ENCODE measurements around the gene NET1.

Gene NET1

DNA sequence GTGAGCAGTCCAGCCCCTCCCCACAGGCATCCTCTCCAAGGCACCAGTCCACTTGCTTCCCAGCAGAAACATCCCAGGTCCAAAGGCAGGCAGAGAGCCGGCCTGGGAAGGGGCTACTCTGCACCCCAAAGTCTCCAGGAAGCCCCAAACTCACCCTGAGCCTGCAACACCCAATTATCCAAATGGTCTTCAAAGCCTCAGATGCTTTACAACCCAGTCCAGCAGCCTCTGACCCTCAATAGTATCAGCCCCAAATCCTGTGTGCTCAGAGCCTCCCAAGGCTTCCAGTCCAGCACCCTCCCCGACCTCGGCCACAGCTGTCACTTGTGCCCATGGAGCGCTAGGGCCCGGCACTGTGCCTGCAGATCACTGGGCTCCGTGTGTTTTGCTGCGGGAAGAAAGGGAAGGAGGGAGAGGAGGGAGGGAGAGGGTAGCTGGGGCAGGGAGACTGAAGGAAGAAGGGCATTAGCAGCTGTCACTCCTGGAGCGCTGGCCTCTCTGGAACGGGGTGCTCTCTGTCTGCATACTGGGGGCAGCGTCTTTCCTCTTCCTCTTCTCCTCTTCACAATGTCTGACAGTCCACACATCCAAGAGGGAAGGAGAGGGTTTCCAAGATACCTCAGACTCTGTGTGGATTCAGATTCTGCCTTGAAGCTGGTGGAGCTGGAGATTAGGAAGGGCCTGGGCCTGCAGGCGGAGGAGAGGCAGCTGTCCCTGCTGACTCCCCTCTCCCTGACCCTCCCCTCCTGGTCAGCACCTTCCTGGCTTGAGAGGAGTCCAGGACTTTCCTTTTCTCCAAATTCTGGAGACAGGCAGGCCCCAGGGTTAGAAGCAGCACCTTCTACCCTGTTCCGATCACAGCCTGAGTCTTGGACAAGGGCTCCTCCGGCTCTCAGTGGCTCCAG lies 73.8 kb downstream of the NET1 start:
- Histone ChIP-seq H3K79me2 (ENCODE audit: insufficient read depth, low read depth) (no peaks in the 10 kb centered on the region), H3K36me3 (ENCODE audit: insufficient read depth) (no peaks in the 10 kb centered on the region), H3K4me2 (no peak overlapping the region), H3K27ac (no peak overlapping the region), H3K4me1 (ENCODE audit: low read depth, poor library complexity, severe bottlenecking) (no peaks in the 10 kb centered on the region), H3K9ac (no peak overlapping the region), H4K20me1 (ENCODE audit: insufficient read depth) (no peaks in the 10 kb centered on the region), H2AFZ (ENCODE audit: low read depth) (no peak overlapping the region), H3K27me3 (ENCODE audit: insufficient read depth, low read depth) (no peaks in the 10 kb centered on the region), H3K4me3 (IDR thresholded peaks at IDR 0.05; ENCODE audit: insufficient read depth, low read depth, low read length) (no peak overlapping the region)
- TF ChIP-seq, protein P1, sequence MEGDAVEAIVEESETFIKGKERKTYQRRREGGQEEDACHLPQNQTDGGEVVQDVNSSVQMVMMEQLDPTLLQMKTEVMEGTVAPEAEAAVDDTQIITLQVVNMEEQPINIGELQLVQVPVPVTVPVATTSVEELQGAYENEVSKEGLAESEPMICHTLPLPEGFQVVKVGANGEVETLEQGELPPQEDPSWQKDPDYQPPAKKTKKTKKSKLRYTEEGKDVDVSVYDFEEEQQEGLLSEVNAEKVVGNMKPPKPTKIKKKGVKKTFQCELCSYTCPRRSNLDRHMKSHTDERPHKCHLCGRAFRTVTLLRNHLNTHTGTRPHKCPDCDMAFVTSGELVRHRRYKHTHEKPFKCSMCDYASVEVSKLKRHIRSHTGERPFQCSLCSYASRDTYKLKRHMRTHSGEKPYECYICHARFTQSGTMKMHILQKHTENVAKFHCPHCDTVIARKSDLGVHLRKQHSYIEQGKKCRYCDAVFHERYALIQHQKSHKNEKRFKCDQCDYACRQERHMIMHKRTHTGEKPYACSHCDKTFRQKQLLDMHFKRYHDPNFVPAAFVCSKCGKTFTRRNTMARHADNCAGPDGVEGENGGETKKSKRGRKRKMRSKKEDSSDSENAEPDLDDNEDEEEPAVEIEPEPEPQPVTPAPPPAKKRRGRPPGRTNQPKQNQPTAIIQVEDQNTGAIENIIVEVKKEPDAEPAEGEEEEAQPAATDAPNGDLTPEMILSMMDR (conservative IDR thresholded peaks at IDR 0.05; ENCODE audit: low read depth, low read length) = no peak

DNA sequence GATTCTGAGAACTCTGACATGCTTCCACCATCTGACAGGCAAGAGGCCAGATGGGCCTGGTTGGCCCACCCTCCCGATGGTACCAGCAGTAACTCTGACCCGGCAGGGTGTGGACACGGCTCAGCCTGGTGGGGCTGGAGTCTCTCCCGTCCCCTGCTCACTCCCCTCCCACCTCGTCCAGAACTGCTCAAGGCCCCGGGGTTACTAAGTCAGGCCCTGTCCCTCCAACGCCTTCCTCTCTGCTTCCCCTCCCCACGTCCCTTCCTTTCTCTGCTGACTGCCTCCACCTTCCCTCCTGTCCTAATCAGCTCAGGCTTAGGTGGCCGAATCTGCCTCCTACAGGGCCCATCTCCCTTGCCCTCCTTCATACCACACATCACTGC lies 74.5 kb downstream of the NET1 start:
- Histone ChIP-seq H2AFZ (ENCODE audit: low read depth) (no peak overlapping the region), H3K27ac (no peak overlapping the region), H3K27me3 (ENCODE audit: insufficient read depth, low read depth) (no peaks in the 10 kb centered on the region), H3K4me2 (no peak overlapping the region), H3K79me2 (ENCODE audit: insufficient read depth, low read depth) (no peaks in the 10 kb centered on the region), H3K36me3 (ENCODE audit: insufficient read depth) (no peaks in the 10 kb centered on the region), H4K20me1 (ENCODE audit: insufficient read depth) (no peaks in the 10 kb centered on the region), H3K4me3 (IDR thresholded peaks at IDR 0.05; ENCODE audit: insufficient read depth, low read depth, low read length) (no peak overlapping the region), H3K9ac (no peak overlapping the region), H3K4me1 (ENCODE audit: low read depth, poor library complexity, severe bottlenecking) (no peaks in the 10 kb centered on the region)
- TF ChIP-seq, protein P1 (conservative IDR thresholded peaks at IDR 0.05; ENCODE audit: low read depth, low read length) = no peak

DNA sequence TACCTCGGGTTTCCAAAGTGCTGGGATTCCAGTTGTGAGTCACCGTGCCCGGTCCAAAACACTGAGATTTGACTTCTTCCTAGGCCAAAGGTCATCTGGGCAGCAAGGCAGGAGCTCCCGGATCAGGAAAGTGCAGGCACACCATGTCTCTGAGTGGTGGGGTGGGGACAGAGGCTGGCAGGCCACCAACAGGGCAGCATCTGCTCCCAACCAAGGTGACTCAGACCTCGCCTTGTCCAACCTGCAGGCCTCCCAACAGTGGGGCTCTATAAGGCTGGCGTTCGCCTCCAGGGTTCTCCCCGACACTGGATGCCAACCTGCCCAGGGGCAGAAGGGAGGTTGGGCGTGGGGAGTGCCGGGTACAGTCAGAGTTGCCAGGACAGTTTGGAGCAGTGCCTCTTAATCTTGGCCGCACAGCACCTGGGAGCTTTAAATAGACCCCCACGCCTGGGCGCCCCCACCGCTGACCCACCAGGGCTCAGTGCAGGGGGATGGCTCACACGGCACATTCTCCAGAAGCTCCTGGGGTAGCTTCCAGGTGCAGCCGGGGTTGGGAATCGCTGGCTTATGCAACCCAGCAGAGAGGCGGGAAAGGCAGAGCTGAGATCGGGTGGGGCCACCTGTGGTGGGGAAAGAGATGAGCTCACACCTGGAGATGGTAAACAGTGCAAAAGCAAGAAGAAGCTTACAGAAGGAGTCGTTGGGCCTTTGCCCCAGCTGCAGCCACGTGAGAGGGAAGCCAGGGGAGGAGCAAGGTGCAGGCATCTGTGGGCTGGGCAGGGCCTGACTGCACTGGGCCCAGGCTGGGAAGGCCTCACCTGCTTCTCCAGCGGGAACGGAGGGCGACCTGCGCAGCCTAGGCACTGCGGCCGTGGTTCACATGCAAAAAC lies 76.2 kb downstream of the NET1 start:
- no peaks in the 10 kb centered on the region for H3K36me3 ChIP-seq (ENCODE audit: insufficient read depth)
- H3K4me3 ChIP-seq (IDR thresholded peaks at IDR 0.05; ENCODE audit: insufficient read depth, low read depth, low read length) = no peak overlapping the region
- no peaks in the 10 kb centered on the region for H3K4me1 ChIP-seq (ENCODE audit: low read depth, poor library complexity, severe bottlenecking)
- no peaks in the 10 kb centered on the region for H4K20me1 ChIP-seq (ENCODE audit: insufficient read depth)
- no peak overlapping the region for H3K4me2 ChIP-seq
- TF ChIP-seq, protein P1 (conservative IDR thresholded peaks at IDR 0.05; ENCODE audit: low read depth, low read length) = no peak
- H2AFZ ChIP-seq (ENCODE audit: low read depth) = no peak overlapping the region
- no peaks in the 10 kb centered on the region for H3K79me2 ChIP-seq (ENCODE audit: insufficient read depth, low read depth)
- H3K27me3 ChIP-seq (ENCODE audit: insufficient read depth, low read depth) = no peaks in the 10 kb centered on the region
- no peak overlapping the region for H3K27ac ChIP-seq
- no peak overlapping the region for H3K9ac ChIP-seq

DNA sequence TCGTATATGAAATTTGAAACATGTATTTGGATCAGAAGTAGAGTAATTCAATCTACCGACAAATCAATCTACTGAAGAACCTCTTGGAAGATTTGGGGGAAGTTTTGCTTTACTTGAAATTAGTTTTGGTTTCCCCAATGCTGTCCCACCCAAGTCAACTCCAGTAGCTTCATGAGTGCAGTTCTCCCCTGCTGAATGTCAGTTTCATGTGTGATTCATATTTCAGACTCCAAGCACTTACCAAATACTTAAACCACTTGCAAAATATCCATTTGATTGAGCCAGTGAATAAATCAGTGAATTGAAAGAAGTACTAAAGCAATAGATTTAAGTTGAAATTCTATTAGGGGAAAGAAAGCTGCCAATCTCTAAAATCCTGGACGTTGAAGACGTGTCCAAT lies 77.7 kb downstream of the NET1 start:
- Histone ChIP-seq H3K27ac (no peak overlapping the region), H3K4me3 (IDR thresholded peaks at IDR 0.05; ENCODE audit: insufficient read depth, low read depth, low read length) (no peak overlapping the region), H3K9ac (no peak overlapping the region), H3K36me3 (ENCODE audit: insufficient read depth) (no peaks in the 10 kb centered on the region), H3K79me2 (ENCODE audit: insufficient read depth, low read depth) (no peaks in the 10 kb centered on the region), H4K20me1 (ENCODE audit: insufficient read depth) (no peaks in the 10 kb centered on the region), H3K4me1 (ENCODE audit: low read depth, poor library complexity, severe bottlenecking) (no peaks in the 10 kb centered on the region), H3K4me2 (no peak overlapping the region), H2AFZ (ENCODE audit: low read depth) (no peak overlapping the region), H3K27me3 (ENCODE audit: insufficient read depth, low read depth) (no peaks in the 10 kb centered on the region)
- TF ChIP-seq, protein P1 (conservative IDR thresholded peaks at IDR 0.05; ENCODE audit: low read depth, low read length) = no peak

All from KMS-11 (cell line).